Cardiac fibroblast (primary cell): ENCODE measurements around the gene KCNK5.

Experiments
- DNase-seq, 2 donors: peaks; one replicate each; pipeline versions ENCODE4 v3.0.0 to v3.0.0-alpha.2; 2010; ENCODE audit warnings: low read depth in 2 of 2
- H3K4me3 ChIP-seq, 2 donors: replicated peaks in 1 of 2; 1 replicate in 1 of 2; 2 replicates in 1 of 2; pipeline ENCODE4 v1.5.1; 2011; ENCODE audit warnings: low read depth in 2 of 2, low read length in 2 of 2, mild to moderate bottlenecking in 2 of 2, moderate library complexity in 1 of 2
- TF ChIP-seq, protein P1 (sequence below): IDR thresholded peaks from one replicate; pipeline ENCODE4 v1.5.1; 2011; ENCODE audit warnings: low read depth, mild to moderate bottlenecking, low read length, inconsistent platforms

Gene KCNK5

DNA sequence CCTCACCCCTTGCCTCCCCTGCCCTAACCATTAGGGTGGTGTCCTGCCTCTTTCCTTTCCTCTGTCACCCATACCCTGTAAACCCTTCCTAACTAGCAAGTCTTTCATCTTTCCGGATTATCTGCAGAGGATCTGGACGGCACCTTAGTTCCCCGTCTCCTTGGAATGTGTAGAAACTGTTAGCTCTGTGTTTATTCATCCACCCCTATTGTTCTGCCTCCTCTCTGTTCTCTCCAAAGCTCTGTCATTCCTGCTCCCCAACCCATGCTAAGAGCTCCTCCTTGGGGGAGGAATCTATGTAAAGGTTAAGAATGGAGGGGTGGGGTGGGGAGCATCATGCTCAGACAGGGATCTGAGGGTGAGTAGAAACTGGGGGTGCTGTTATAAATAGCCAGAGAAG lies 39.4 kb upstream of the KCNK5 start:
- TF ChIP-seq, protein P1, sequence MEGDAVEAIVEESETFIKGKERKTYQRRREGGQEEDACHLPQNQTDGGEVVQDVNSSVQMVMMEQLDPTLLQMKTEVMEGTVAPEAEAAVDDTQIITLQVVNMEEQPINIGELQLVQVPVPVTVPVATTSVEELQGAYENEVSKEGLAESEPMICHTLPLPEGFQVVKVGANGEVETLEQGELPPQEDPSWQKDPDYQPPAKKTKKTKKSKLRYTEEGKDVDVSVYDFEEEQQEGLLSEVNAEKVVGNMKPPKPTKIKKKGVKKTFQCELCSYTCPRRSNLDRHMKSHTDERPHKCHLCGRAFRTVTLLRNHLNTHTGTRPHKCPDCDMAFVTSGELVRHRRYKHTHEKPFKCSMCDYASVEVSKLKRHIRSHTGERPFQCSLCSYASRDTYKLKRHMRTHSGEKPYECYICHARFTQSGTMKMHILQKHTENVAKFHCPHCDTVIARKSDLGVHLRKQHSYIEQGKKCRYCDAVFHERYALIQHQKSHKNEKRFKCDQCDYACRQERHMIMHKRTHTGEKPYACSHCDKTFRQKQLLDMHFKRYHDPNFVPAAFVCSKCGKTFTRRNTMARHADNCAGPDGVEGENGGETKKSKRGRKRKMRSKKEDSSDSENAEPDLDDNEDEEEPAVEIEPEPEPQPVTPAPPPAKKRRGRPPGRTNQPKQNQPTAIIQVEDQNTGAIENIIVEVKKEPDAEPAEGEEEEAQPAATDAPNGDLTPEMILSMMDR = no peak
- no peak for DNase-seq
- H3K4me3 ChIP-seq = no peak overlapping the region

- no peak for DNase-seq
- H3K4me3 ChIP-seq = no peak overlapping the region
- TF ChIP-seq, protein P1 = no peak
Observed at GRCh38 chr6:39268171-39268570, 38.9 kb upstream of the KCNK5 start.

GRCh38 chr6:39266782-39267355 lies 37.6 kb upstream of the KCNK5 start:
- TF ChIP-seq, protein P1 = no peak
- DNase-seq = no peak
- H3K4me3 ChIP-seq = no peak overlapping the region

GRCh38 chr6:39266375-39266774 lies 37.1 kb upstream of the KCNK5 start:
- TF ChIP-seq, protein P1 = no peak
- no peak for DNase-seq
- no peak overlapping the region for H3K4me3 ChIP-seq

DNA sequence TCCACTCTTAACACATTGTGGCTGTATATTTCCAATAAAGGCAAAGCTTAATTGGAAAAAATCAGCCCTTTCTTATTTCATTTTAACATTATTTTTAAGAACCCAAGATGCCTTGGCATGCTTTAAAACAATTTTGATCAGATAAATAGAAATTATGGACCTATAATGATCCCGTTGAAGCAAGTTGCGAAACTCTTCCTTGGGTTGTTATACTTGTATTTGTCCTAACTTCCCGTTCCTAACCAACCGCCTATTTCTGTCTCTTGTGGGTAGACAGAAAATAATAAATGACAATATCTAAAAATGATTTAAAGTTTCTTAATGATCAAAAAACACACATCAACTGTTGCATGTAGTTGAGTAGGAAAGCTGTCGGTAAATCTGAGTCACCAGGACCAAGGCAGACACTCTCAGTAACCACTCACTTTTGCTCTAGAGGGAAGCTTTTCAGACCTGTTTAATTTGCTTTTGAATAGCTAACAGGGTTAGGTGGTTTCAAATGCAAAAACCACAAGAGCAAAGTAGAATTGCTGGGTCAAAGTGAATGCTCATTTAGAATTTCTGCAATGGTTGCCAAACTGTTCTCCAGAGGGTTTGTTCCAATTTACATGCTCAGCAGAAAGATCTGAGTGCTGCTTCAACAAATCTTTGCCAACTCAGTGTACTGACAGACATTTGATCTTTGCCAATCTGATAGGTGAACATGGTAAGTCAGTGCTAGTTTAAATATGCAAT lies 34.2 kb upstream of the KCNK5 start:
- TF ChIP-seq, protein P1 = no peak
- no peak for DNase-seq
- H3K4me3 ChIP-seq = no peak overlapping the region

DNA sequence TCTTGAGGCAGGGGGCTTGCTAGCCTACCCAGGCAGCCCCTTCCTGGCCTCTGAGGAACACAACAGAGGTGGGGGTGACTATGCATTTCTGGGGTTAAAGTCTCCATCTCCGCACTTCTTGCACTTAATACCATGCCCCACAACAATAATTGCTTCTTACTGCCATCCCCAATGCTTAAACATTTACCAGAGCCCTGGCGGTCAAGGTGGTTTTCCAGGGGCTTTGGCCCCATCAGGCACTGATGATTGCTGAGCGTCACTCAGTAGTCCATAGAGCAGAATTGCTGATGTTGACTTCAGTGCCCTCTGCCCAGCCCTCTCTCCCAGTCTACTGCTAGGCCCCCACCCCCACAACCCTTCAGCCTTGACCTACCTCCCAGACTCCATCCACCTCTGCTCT lies 32.5 kb upstream of the KCNK5 start:
- no peak overlapping the region for H3K4me3 ChIP-seq
- TF ChIP-seq, protein P1 = no peak
- DNase-seq = no peak

DNA sequence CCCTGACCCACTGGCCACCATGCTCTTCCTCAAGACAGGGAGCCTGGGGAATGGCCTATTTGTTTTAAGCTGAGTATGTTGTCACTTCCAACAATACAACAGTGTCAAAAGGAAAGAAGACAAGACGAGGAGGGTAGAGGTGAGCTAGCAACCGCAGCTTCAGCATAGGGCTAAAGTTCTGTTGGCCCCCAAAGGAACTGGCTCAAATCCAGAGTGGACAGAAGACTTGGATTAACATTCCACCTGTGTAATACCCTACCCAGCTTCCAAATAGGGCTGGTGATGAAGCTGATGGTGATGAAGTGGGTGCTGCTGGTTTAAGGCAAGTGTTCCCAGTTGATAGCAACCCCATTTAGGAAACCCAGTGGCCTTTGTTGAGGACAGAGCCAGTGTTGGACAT lies 31.7 kb upstream of the KCNK5 start:
- no peak for DNase-seq
- TF ChIP-seq, protein P1 = no peak
- no peak overlapping the region for H3K4me3 ChIP-seq
